SK-N-SH treated with all-trans-retinoic acid at 6 μM for 48 hours (cell line): ENCODE data around the gene LCE3E.

ENCODE experiments used
- ATAC-seq: fragments of 200-7000 bp; cut with Tn5 transposase; 3 replicates; pipeline ENCODE4 v1.9.1; 2020; ENCODE audit warnings: mild to moderate bottlenecking, moderate library complexity
- ARNTL ChIP-seq: fragments of 450-650 bp; formaldehyde crosslinking; IDR thresholded peaks from 2 replicates; pipeline ENCODE4 v1.5.0; 2020; ENCODE audit warnings: low read depth, mild to moderate bottlenecking, moderate library complexity, borderline replicate concordance
- BACH2 ChIP-seq: fragments of 250-450 bp; sonication (Bioruptor Pico); IDR thresholded peaks from 2 replicates; pipeline ENCODE4 v1.9.0; 2021; ENCODE audit warnings: mild to moderate bottlenecking, borderline replicate concordance
- CSDC2 ChIP-seq: fragments of 250-450 bp; sonication (Bioruptor Pico); IDR thresholded peaks from 2 replicates; pipeline ENCODE4 v1.5.0; 2020; ENCODE audit warnings: mild to moderate bottlenecking, moderate library complexity
- ESRRG ChIP-seq: fragments of 250-450 bp; sonication (Bioruptor Pico); IDR thresholded peaks from 2 replicates; pipeline ENCODE4 v1.6.1; 2021; ENCODE audit warnings: mild to moderate bottlenecking
- GLIS3 ChIP-seq: fragments of 250-450 bp; sonication (Bioruptor Pico); IDR thresholded peaks from 2 replicates; pipeline ENCODE4 v1.5.0; 2020; ENCODE audit warnings: mild to moderate bottlenecking, moderate library complexity
- ISL1 ChIP-seq: fragments of 250-450 bp; sonication (Bioruptor Pico); IDR thresholded peaks from 2 replicates; pipeline ENCODE4 v2.1.2; 2022; ENCODE audit warnings: mild to moderate bottlenecking, moderate library complexity
- OSR1 ChIP-seq: fragments of 250-450 bp; sonication (Bioruptor Pico); IDR thresholded peaks from 2 replicates; pipeline ENCODE4 v1.8.0; 2022; ENCODE audit warnings: moderate library complexity, mild to moderate bottlenecking, inconsistent platforms
- PPARA ChIP-seq: fragments of 250-450 bp; sonication (Bioruptor Pico); IDR thresholded peaks from 2 replicates; pipeline ENCODE4 v1.5.0; 2020; ENCODE audit warnings: mild to moderate bottlenecking, borderline replicate concordance
- RARB ChIP-seq: fragments of 250-450 bp; sonication (Bioruptor Pico); IDR thresholded peaks from 2 replicates; pipeline ENCODE4 v1.8.0; 2021; ENCODE audit warnings: mild to moderate bottlenecking, moderate library complexity
- SNAI2 ChIP-seq: fragments of 250-450 bp; sonication (Bioruptor Pico); IDR thresholded peaks from 2 replicates; pipeline ENCODE4 v1.5.0; 2020; ENCODE audit warnings: mild to moderate bottlenecking, moderate library complexity
- TOX ChIP-seq: fragments of 250-450 bp; sonication (Bioruptor Pico); IDR thresholded peaks from 2 replicates; pipeline ENCODE4 v1.8.0; 2021; ENCODE audit warnings: mild to moderate bottlenecking, moderate library complexity, borderline replicate concordance
- ZC3H10 ChIP-seq: fragments of 250-450 bp; sonication (Bioruptor Pico); IDR thresholded peaks from 2 replicates; pipeline ENCODE4 v1.5.1; 2021; ENCODE audit warnings: mild to moderate bottlenecking, moderate library complexity
- ZFP3 ChIP-seq: fragments of 250-450 bp; sonication (Bioruptor Pico); IDR thresholded peaks from 2 replicates; pipeline ENCODE4 v1.5.0; 2020; ENCODE audit warnings: mild to moderate bottlenecking, moderate library complexity
- ZFP30 ChIP-seq: fragments of 450-650 bp; formaldehyde crosslinking; IDR thresholded peaks from 2 replicates; pipeline ENCODE4 v1.5.0; 2022; ENCODE audit warnings: mild to moderate bottlenecking, moderate library complexity
- ZNF565 ChIP-seq: fragments of 450-650 bp; formaldehyde crosslinking; conservative IDR thresholded peaks from 2 replicates; pipeline ENCODE4 v1.5.0; 2020; ENCODE audit warnings: low read depth, mild to moderate bottlenecking, moderate library complexity
- ZNF70 ChIP-seq: fragments of 450-650 bp; formaldehyde crosslinking; IDR thresholded peaks from 2 replicates; pipeline ENCODE4 v1.5.0; 2020; ENCODE audit warnings: mild to moderate bottlenecking, moderate library complexity
- ZNF8 ChIP-seq: fragments of 450-650 bp; formaldehyde crosslinking; IDR thresholded peaks from 2 replicates; pipeline ENCODE4 v1.5.0; 2020; ENCODE audit warnings: mild to moderate bottlenecking, moderate library complexity
- TF ChIP-seq, protein P1 (sequence below): fragments of 250-450 bp; sonication (Bioruptor Pico); IDR thresholded peaks from 2 replicates; pipeline ENCODE4 v1.8.0; 2021; ENCODE audit warnings: low read depth, mild to moderate bottlenecking, moderate library complexity, borderline replicate concordance
- TF ChIP-seq, protein P2 (sequence below): fragments of 250-450 bp; sonication (Bioruptor Pico); IDR thresholded peaks from 2 replicates; pipeline ENCODE4 v1.8.0; 2020; ENCODE audit warnings: mild to moderate bottlenecking, moderate library complexity, borderline replicate concordance
- TF ChIP-seq, protein P3 (sequence below): fragments of 250-450 bp; sonication (Bioruptor Pico); IDR thresholded peaks from 2 replicates; pipeline ENCODE4 v1.5.1; 2021; ENCODE audit warnings: mild to moderate bottlenecking, moderate library complexity
- TF ChIP-seq, protein P4 (sequence below): fragments of 250-450 bp; sonication (Bioruptor Pico); IDR thresholded peaks from 2 replicates; pipeline ENCODE4 v1.5.1; 2020; ENCODE audit warnings: low read depth, mild to moderate bottlenecking, moderate library complexity

Gene LCE3E, protein sequence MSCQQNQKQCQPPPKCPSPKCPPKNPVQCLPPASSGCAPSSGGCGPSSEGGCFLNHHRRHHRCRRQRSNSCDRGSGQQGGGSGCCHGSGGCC

DNA sequence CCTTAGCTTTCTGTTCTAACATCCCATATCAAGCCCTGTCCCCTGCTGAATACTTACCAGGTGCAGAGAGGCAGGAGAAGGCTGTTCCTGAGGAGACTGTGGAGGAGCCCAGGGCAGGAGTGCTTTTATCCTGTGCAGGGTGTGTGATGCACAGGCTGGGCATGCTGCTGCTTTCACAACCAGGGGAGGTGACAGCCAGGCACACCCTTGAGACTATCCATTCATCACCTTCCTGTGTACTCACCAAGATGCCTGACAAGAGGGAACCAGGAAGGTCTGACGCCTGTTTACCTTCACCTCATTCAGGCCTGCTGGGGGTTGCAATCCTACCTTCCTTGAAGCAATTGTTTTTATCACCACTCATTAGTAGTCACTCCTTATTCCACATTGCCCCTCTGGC, at the start of gene LCE3E:
Gene LCE3E, minus strand, starts transcription at position 100 of the 400 bp plus-strand sequence. CDS start 572 bp downstream, outside the sequence.
- no peak for ATAC-seq
- TF ChIP-seq ZFP30 (CRISPR knock-in tag), result no peak
- no peak for TF ChIP-seq TOX
- no peak for TF ChIP-seq SNAI2 (CRISPR knock-in tag)
- TF ChIP-seq, protein P1, sequence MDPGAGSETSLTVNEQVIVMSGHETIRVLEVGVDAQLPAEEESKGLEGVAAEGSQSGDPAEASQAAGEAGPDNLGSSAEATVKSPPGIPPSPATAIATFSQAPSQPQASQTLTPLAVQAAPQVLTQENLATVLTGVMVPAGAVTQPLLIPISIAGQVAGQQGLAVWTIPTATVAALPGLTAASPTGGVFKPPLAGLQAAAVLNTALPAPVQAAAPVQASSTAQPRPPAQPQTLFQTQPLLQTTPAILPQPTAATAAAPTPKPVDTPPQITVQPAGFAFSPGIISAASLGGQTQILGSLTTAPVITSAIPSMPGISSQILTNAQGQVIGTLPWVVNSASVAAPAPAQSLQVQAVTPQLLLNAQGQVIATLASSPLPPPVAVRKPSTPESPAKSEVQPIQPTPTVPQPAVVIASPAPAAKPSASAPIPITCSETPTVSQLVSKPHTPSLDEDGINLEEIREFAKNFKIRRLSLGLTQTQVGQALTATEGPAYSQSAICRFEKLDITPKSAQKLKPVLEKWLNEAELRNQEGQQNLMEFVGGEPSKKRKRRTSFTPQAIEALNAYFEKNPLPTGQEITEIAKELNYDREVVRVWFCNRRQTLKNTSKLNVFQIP (CRISPR knock-in tag), result no peak
- no peak for TF ChIP-seq CSDC2
- TF ChIP-seq ESRRG (CRISPR knock-in tag), result no peak
- TF ChIP-seq ZNF8 (CRISPR knock-in tag), result no peak
- TF ChIP-seq PPARA (CRISPR knock-in tag), result no peak
- no peak for TF ChIP-seq OSR1
- TF ChIP-seq ZFP3 (CRISPR knock-in tag), result no peak
- no peak for TF ChIP-seq ARNTL (CRISPR knock-in tag)
- TF ChIP-seq, protein P2, sequence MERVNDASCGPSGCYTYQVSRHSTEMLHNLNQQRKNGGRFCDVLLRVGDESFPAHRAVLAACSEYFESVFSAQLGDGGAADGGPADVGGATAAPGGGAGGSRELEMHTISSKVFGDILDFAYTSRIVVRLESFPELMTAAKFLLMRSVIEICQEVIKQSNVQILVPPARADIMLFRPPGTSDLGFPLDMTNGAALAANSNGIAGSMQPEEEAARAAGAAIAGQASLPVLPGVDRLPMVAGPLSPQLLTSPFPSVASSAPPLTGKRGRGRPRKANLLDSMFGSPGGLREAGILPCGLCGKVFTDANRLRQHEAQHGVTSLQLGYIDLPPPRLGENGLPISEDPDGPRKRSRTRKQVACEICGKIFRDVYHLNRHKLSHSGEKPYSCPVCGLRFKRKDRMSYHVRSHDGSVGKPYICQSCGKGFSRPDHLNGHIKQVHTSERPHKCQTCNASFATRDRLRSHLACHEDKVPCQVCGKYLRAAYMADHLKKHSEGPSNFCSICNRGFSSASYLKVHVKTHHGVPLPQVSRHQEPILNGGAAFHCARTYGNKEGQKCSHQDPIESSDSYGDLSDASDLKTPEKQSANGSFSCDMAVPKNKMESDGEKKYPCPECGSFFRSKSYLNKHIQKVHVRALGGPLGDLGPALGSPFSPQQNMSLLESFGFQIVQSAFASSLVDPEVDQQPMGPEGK (CRISPR knock-in tag), result no peak
- TF ChIP-seq GLIS3 (CRISPR knock-in tag), result no peak
- no peak for TF ChIP-seq ZNF70 (CRISPR knock-in tag)

DNA sequence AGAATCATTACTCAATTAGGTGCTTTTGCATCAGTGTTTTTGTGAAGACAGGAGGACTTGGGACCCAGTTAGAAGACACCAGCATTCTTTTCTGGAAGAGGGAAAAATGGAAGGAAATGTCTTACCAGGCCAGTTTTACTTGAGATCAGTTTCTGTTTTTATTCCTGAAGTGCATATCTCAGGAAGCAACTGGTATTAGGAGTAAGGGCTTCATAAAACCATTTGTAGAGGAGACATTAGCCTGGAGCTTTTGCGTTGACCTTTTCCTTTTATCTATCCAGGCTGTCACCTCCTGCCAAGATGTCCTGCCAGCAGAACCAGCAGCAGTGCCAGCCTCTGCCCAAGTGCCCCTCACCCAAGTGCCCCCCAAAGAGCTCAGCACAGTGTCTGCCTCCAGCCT, 46.9 kb upstream of the LCE3E start, which contains the start of gene LCE3B:
Gene LCE3B, plus strand, starts transcription at position 301 of the 400 bp plus-strand sequence. Its CDS starts 0 bp downstream, at position 301.
- TF ChIP-seq BACH2 (no peak), ZC3H10 (CRISPR knock-in tag) (no peak), PPARA (CRISPR knock-in tag) (no peak), ZFP30 (CRISPR knock-in tag) (no peak), OSR1 (no peak), ESRRG (CRISPR knock-in tag) (no peak)
- ATAC-seq, result no peak

DNA sequence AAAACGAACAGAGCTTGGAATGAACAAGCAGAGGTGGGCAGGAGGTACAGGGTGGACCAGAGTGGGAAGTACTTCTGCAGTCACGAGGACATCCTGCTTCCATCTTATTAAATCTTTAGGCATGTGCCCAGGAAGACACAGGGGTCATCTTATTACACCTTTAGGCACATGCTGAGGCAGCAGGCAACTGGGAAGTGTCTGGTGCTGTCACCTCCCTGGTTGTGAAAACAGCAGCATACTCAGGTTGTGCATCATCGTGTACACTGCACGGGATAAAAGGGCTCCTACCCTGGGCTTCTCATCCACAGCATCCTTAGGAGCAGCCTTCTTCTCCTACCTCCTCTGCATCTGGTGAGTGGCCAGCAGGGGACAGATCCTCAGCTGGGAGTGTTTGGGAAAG, 33.4 kb upstream of the LCE3E start, which contains the start of gene LCE3C:
Gene LCE3C, plus strand, starts transcription at position 301 of the 400 bp plus-strand sequence. CDS start 498 bp downstream, outside the sequence.
- TF ChIP-seq ISL1 (no peak), ARNTL (CRISPR knock-in tag) (no peak), RARB (no peak), SNAI2 (CRISPR knock-in tag) (no peak), ZNF565 (CRISPR knock-in tag) (no peak), GLIS3 (CRISPR knock-in tag) (no peak), PPARA (CRISPR knock-in tag) (no peak), ZNF8 (CRISPR knock-in tag) (no peak), ESRRG (CRISPR knock-in tag) (no peak), TOX (no peak), CSDC2 (no peak), ZFP30 (CRISPR knock-in tag) (no peak), ZC3H10 (CRISPR knock-in tag) (no peak), BACH2 (no peak)
- TF ChIP-seq, protein P1 (CRISPR knock-in tag), result no peak
- TF ChIP-seq, protein P3, sequence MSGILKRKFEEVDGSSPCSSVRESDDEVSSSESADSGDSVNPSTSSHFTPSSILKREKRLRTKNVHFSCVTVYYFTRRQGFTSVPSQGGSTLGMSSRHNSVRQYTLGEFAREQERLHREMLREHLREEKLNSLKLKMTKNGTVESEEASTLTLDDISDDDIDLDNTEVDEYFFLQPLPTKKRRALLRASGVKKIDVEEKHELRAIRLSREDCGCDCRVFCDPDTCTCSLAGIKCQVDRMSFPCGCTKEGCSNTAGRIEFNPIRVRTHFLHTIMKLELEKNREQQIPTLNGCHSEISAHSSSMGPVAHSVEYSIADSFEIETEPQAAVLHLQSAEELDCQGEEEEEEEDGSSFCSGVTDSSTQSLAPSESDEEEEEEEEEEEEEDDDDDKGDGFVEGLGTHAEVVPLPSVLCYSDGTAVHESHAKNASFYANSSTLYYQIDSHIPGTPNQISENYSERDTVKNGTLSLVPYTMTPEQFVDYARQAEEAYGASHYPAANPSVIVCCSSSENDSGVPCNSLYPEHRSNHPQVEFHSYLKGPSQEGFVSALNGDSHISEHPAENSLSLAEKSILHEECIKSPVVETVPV (CRISPR knock-in tag), result no peak
- no peak for ATAC-seq

DNA sequence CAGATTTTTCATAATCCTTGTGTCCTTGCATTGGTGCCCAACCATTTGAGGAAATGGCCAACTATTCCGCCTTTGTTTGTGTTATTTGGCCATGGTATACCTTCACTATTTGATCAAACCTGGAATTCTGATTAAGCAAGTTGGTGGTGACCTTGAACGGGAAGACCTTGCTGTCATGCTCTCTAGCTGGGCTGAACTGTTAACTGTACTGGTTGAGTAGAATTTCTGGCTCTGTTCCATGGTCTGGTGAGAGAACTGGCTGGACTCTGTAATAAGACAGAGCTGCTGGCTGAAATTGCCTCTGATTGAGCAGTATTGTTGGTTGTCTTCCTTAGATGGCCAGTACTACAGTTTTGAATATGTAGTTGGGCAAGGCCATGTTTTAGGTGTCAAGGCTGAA, 30.4 kb upstream of the LCE3E start:
- ATAC-seq, result no peak
- TF ChIP-seq BACH2 (no peak), RARB (no peak), PPARA (CRISPR knock-in tag) (no peak), CSDC2 (no peak), OSR1 (no peak), ZNF70 (CRISPR knock-in tag) (no peak), ZNF565 (CRISPR knock-in tag) (no peak), ZFP30 (CRISPR knock-in tag) (no peak)
- TF ChIP-seq, protein P1 (CRISPR knock-in tag), result no peak
- TF ChIP-seq, protein P4, sequence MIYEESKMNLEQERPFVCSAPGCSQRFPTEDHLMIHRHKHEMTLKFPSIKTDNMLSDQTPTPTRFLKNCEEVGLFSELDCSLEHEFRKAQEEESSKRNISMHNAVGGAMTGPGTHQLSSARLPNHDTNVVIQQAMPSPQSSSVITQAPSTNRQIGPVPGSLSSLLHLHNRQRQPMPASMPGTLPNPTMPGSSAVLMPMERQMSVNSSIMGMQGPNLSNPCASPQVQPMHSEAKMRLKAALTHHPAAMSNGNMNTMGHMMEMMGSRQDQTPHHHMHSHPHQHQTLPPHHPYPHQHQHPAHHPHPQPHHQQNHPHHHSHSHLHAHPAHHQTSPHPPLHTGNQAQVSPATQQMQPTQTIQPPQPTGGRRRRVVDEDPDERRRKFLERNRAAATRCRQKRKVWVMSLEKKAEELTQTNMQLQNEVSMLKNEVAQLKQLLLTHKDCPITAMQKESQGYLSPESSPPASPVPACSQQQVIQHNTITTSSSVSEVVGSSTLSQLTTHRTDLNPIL (CRISPR knock-in tag), result no peak
- TF ChIP-seq, protein P3 (CRISPR knock-in tag), result no peak
